Nephron progenitor cell (in vitro differentiated cells): ENCODE results near the gene MINPP1.

ENCODE experiments used
- DNase-seq: peaks from one replicate; pipeline ENCODE4 v3.0.0; 2021
- H3K27ac Mint-ChIP-seq: 2 replicates; pipeline ENCODE4 v1.8.0; 2021; ENCODE audit warnings: mild to moderate bottlenecking, moderate library complexity, mixed read lengths
- H3K27me3 Mint-ChIP-seq: 2 replicates; pipeline ENCODE4 v1.8.0; 2021; ENCODE audit warnings: mild to moderate bottlenecking, low read depth, mixed read lengths; ENCODE audit not compliant: poor library complexity
- H3K36me3 Mint-ChIP-seq: 2 replicates; pipeline ENCODE4 v1.8.0; 2021; ENCODE audit warnings: low read depth, mixed read lengths
- H3K4me1 Mint-ChIP-seq: 2 replicates; pipeline ENCODE4 v1.8.0; 2021; ENCODE audit warnings: mixed read lengths
- H3K4me3 Mint-ChIP-seq: 2 replicates; pipeline ENCODE4 v1.8.0; 2021; ENCODE audit warnings: mild to moderate bottlenecking, moderate library complexity, mixed read lengths
- H3K9me3 Mint-ChIP-seq: 2 replicates; pipeline ENCODE4 v1.8.0; 2021; ENCODE audit warnings: mild to moderate bottlenecking, moderate library complexity, mixed read lengths
- CTCF ChIP-seq: fragments of 200-600 bp; sonication (generic); IDR thresholded peaks from 2 replicates; pipeline ENCODE4 v1.5.0; 2021; ENCODE audit warnings: antibody characterized with exemption

Gene MINPP1

GRCh38 chr10:87596351-87596750, 91.7 kb downstream of the MINPP1 start:
- no peak for TF ChIP-seq CTCF
- no peak overlapping the region for H3K4me3 Mint-ChIP-seq
- no peaks in the 10 kb centered on the region for H3K9me3 Mint-ChIP-seq
- H3K27me3 Mint-ChIP-seq = peaks cover 6% of the 10 kb centered on the region
- H3K27ac Mint-ChIP-seq = no peak overlapping the region
- no peak for DNase-seq
- H3K36me3 Mint-ChIP-seq = no peaks in the 10 kb centered on the region
- no peaks in the 10 kb centered on the region for H3K4me1 Mint-ChIP-seq

DNA sequence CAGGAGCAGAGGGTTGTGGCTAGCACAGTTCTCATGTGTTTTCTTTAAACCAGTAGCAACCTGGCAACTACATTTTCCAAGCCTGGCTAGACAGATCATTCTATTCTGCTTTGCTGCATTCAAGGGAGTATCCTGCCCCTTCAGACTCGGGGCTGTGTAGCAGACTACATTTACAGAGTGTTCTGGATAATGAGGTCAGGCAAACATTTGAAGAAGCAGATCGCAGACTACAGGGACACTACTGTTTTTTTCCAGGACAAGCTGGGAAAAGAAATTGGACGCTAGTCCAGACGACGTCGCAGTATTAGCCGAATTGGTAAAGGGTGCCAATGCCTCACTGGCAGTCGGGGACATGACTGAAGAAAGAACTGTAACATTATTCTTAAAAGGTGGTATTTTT, 94.0 kb downstream of the MINPP1 start:
- H3K27me3 Mint-ChIP-seq = peaks cover 11% of the 10 kb centered on the region
- H3K4me3 Mint-ChIP-seq = no peak overlapping the region
- no peaks in the 10 kb centered on the region for H3K4me1 Mint-ChIP-seq
- no peak for TF ChIP-seq CTCF
- H3K27ac Mint-ChIP-seq = no peak overlapping the region
- H3K9me3 Mint-ChIP-seq = no peaks in the 10 kb centered on the region
- H3K36me3 Mint-ChIP-seq = no peaks in the 10 kb centered on the region
- DNase-seq = no peak

DNA sequence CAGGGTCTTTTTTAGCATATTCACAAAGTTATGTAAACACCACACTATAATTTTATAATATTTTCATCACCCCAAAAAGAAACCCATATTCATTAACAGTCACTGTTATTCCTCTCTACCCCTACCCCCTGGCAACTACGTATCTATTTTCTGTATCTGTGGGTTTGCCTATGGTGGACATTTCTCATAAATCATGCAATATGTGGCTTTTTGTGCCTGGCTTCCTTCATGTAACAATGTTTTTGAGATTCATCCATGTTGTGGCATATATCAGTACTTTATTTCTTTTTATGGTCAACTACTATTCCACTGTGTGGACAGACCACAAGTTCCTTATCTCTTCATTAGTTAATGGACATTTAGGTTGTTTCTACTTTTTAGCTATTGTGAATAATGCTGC, 95.9 kb downstream of the MINPP1 start:
- H3K27me3 Mint-ChIP-seq = peaks cover 13% of the 10 kb centered on the region
- DNase-seq = no peak
- no peaks in the 10 kb centered on the region for H3K36me3 Mint-ChIP-seq
- TF ChIP-seq CTCF = no peak
- H3K27ac Mint-ChIP-seq = no peak overlapping the region
- no peaks in the 10 kb centered on the region for H3K9me3 Mint-ChIP-seq
- no peak overlapping the region for H3K4me3 Mint-ChIP-seq
- H3K4me1 Mint-ChIP-seq = no peaks in the 10 kb centered on the region
